ENCODE measurements around the gene MASTL. TPM values are rescaled to one million over a fixed set of nuclear protein-coding genes. Genes with fewer than 3 reads are reported as not detected.

The MASTL gene
- total RNA-seq, result 11.1 and 14.6 TPM in 2 replicates

DNA sequence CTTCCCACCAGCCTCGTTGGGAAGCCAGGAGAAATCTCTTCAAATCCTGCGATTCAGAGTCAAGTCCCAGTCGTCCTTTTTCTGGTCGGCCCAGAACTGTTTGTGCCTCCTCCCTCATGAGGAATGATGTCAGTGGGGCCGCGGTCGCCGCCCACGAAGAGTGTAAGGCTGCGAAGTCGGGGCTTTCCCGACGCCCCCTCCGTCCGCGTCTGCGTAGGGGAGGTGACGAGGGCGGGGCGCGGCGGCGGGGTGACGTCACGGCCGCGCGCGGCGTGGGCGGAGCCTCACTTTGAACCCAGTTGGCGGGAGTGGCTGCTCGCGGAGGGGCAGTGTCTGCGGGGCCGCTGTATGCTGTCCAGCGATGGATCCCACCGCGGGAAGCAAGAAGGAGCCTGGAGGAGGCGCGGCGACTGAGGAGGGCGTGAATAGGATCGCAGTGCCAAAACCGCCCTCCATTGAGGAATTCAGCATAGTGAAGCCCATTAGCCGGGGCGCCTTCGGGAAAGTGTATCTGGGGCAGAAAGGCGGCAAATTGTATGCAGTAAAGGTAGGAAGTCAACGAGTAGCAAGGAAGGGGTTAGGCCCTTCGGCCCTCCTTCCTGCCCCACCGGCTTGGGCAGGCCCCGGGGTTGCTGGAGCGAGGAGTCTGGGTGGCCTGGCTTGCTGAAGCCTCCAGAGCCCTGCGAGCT lies at the start of gene MASTL:
Gene MASTL (plus strand): TSS at position 287 of the 689 bp plus-strand sequence. CDS start 75 bp downstream, at position 362.

Other genes starting within 250 kb of the MASTL start
- 2.2 and 3.0 TPM in 2 replicates for gene ANKRD26, start 54.9 kb upstream of the MASTL start, total RNA-seq
- gene YME1L1, start 968 bp upstream of the MASTL start, total RNA-seq, result 78.2 and 84.0 TPM in 2 replicates
- gene ACBD5, start 85.4 kb downstream of the MASTL start, total RNA-seq, result 11.8 and 16.4 TPM in 2 replicates